H1 (cell line): Measurements from ENCODE around the gene APOC1. TPM values are rescaled to one million over a fixed set of nuclear protein-coding genes. Genes with fewer than 3 reads are reported as not detected.

ENCODE experiments used
- CTCF ChIA-PET: fragments of 300-600 bp; sonication (Branson Sonifier 250); formaldehyde crosslinking; loops from one replicate; lab custom pipeline; 2021; ENCODE audit not compliant: partially characterized antibody; lab: Charles Lee
- POLR2A ChIA-PET: fragments of 300-600 bp; sonication (Branson Sonifier 250); formaldehyde crosslinking; loops from one replicate; lab custom pipeline; 2021; ENCODE audit warnings: inconsistent platforms; ENCODE audit not compliant: partially characterized antibody; lab: Charles Lee
- DNase-seq, 2 experiments: peaks; one replicate each; pipeline versions ENCODE4 v3.0.0 to v3.0.0-alpha.2; 2010 to 2022; ENCODE audit warnings: low spot score in 2 of 2, low read depth in 1 of 2, mixed read lengths in 1 of 2
- FAIRE-seq: peaks from 2 replicates; lab custom pipeline; 2011; peaks lifted over from hg19 to GRCh38; lab: Jason Lieb, UNC
- H2AFZ ChIP-seq: 2 replicates; pipeline ENCODE4 v1.8.1; 2012; ENCODE audit warnings: low read length, inconsistent platforms
- H2AK5ac ChIP-seq: 2 replicates; pipeline ENCODE4 v1.6.1; 2013; ENCODE audit warnings: low read depth, low read length
- H2BK120ac ChIP-seq: replicated peaks from 2 replicates; pipeline ENCODE3; 2013; ENCODE audit warnings: low read depth, low read length, inconsistent platforms
- H2BK12ac ChIP-seq: 2 replicates; pipeline ENCODE4 v1.6.1; 2013; ENCODE audit warnings: low read depth, low read length
- H2BK15ac ChIP-seq: 2 replicates; pipeline ENCODE4 v1.6.1; 2013; ENCODE audit warnings: low read length
- H2BK20ac ChIP-seq: 2 replicates; pipeline ENCODE4 v1.6.1; 2013; ENCODE audit warnings: low read length
- H2BK5ac ChIP-seq: 2 replicates; pipeline ENCODE4 v1.6.1; 2013; ENCODE audit warnings: low read depth, low read length
- H3K14ac ChIP-seq: 2 replicates; pipeline ENCODE4 v1.6.1; 2013; ENCODE audit warnings: inconsistent platforms; ENCODE audit not compliant: insufficient read length
- H3K18ac ChIP-seq: 2 replicates; pipeline ENCODE4 v1.6.1; 2013; ENCODE audit warnings: low read length; ENCODE audit errors: extremely low read depth
- H3K23ac ChIP-seq: 2 replicates; pipeline ENCODE4 v1.6.1; 2013; ENCODE audit warnings: inconsistent platforms; ENCODE audit not compliant: insufficient read length
- H3K23me2 ChIP-seq: 2 replicates; pipeline ENCODE4 v1.6.1; 2013; ENCODE audit warnings: low read depth, low read length
- H3K27ac ChIP-seq: 2 replicates; pipeline ENCODE4 v1.6.1; 2011; ENCODE audit warnings: low read depth, low read length, inconsistent platforms
- H3K27me3 ChIP-seq, 4 experiments: replicated peaks in 1 of 4; 1 replicate in 1 of 4; 2 replicates in 3 of 4; pipeline versions ENCODE4 v1.6.1 to v1.8.1; 2011 to 2013; ENCODE audit warnings: low read length in 3 of 4, mild to moderate bottlenecking in 3 of 4, inconsistent platforms in 2 of 4, mixed read lengths in 2 of 4, moderate library complexity in 1 of 4; ENCODE audit not compliant: control insufficient read depth in 3 of 4, insufficient read depth in 3 of 4; ENCODE audit errors: extremely low read depth in 1 of 4
- H3K36me3 ChIP-seq, 4 experiments: 2 replicates each; pipeline versions ENCODE4 v1.6.1 to v1.8.1; 2011 to 2013; ENCODE audit warnings: mild to moderate bottlenecking in 4 of 4, low read length in 3 of 4, moderate library complexity in 2 of 4, control low read depth in 1 of 4, inconsistent platforms in 1 of 4; ENCODE audit not compliant: insufficient read depth in 4 of 4, control insufficient read depth in 2 of 4
- H3K4ac ChIP-seq: replicated peaks from 2 replicates; pipeline ENCODE3; 2013; ENCODE audit warnings: low read length, low read depth, mixed read lengths, inconsistent platforms; ENCODE audit not compliant: insufficient read length
- H3K4me1 ChIP-seq, 4 experiments: replicated peaks in 1 of 4; 1 replicate in 1 of 4; 2 replicates in 3 of 4; pipeline versions ENCODE4 v1.6.1 to v1.8.1; 2011 to 2013; ENCODE audit warnings: low read length in 3 of 4, inconsistent platforms in 2 of 4, mixed read lengths in 1 of 4; ENCODE audit not compliant: insufficient read depth in 4 of 4, control insufficient read depth in 3 of 4
- H3K4me2 ChIP-seq, 2 experiments: 2 replicates each; pipeline versions ENCODE4 v1.6.1 to v1.8.1; 2011 to 2013; ENCODE audit warnings: low read depth in 2 of 2, low read length in 2 of 2, control low read depth in 1 of 2, inconsistent platforms in 1 of 2, mild to moderate bottlenecking in 1 of 2; ENCODE audit not compliant: insufficient read depth in 1 of 2
- H3K4me3 ChIP-seq, 4 experiments: fragments of 200-600, 300-600 bp in 1 of 4; sonication (generic), shearing (Covaris generic), sonication (Bioruptor Twin) in 1 of 4; 2 replicates each; pipeline versions ENCODE4 v1.5.1 to v1.8.1; 2011 to 2016; ENCODE audit warnings: low read length in 4 of 4, low read depth in 3 of 4, control low read depth in 2 of 4, inconsistent platforms in 2 of 4, mild to moderate bottlenecking in 2 of 4, mixed read lengths in 1 of 4, moderate library complexity in 1 of 4; ENCODE audit not compliant: insufficient read depth in 2 of 4; ENCODE audit errors: extremely low read depth in 1 of 4
- H3K56ac ChIP-seq: replicated peaks from 2 replicates; pipeline ENCODE3; 2013; ENCODE audit warnings: low read depth, mild to moderate bottlenecking, mixed read lengths, low read length, inconsistent platforms; ENCODE audit not compliant: insufficient read length
- H3K79me1 ChIP-seq: 2 replicates; pipeline ENCODE4 v1.6.1; 2013; ENCODE audit warnings: low read depth, low read length, control low read depth
- H3K79me2 ChIP-seq, 2 experiments: 2 replicates each; pipeline versions ENCODE4 v1.6.1 to v1.8.1; 2012 to 2013; ENCODE audit warnings: low read length in 2 of 2, mild to moderate bottlenecking in 2 of 2, inconsistent platforms in 1 of 2; ENCODE audit not compliant: insufficient read depth in 2 of 2, control insufficient read depth in 1 of 2
- H3K9ac ChIP-seq, 4 experiments: replicated peaks in 1 of 4; 1 replicate in 1 of 4; 2 replicates in 3 of 4; pipeline versions ENCODE4 v1.6.1 to v1.8.1; 2011 to 2013; ENCODE audit warnings: low read depth in 3 of 4, low read length in 3 of 4, control low read depth in 2 of 4, mild to moderate bottlenecking in 2 of 4, moderate library complexity in 2 of 4, inconsistent platforms in 1 of 4; ENCODE audit errors: extremely low read depth in 1 of 4
- H3K9me3 ChIP-seq, 2 experiments: 2 replicates each; pipeline versions ENCODE4 v1.6.1 to v1.8.1; 2012 to 2013; ENCODE audit warnings: mild to moderate bottlenecking in 2 of 2, moderate library complexity in 2 of 2, control low read depth in 1 of 2, inconsistent platforms in 1 of 2, low read depth in 1 of 2, low read length in 1 of 2, mixed read lengths in 1 of 2; ENCODE audit not compliant: insufficient read depth in 2 of 2
- H4K20me1 ChIP-seq, 2 experiments: replicated peaks in 1 of 2; 2 replicates each; pipeline versions ENCODE3 to v1.8.1; 2011 to 2013; ENCODE audit warnings: inconsistent platforms in 2 of 2, low read length in 2 of 2, mild to moderate bottlenecking in 1 of 2; ENCODE audit not compliant: insufficient read depth in 2 of 2, control insufficient read depth in 1 of 2
- H4K5ac ChIP-seq: 2 replicates; pipeline ENCODE4 v1.6.1; 2013; ENCODE audit warnings: low read length, low read depth, mixed read lengths, inconsistent platforms; ENCODE audit not compliant: insufficient read length
- H4K8ac ChIP-seq: 2 replicates; pipeline ENCODE4 v1.8.0; 2013; ENCODE audit warnings: mild to moderate bottlenecking, moderate library complexity, low read length, inconsistent platforms; ENCODE audit not compliant: insufficient read depth; ENCODE audit errors: extremely low read depth
- H4K91ac ChIP-seq: replicated peaks from 2 replicates; pipeline ENCODE3; 2013; ENCODE audit warnings: low read length, mixed read lengths, inconsistent platforms; ENCODE audit not compliant: insufficient read length
- ASH2L ChIP-seq: fragments of 200-600, 300-600 bp; sonication (generic); IDR thresholded peaks from one replicate; pipeline ENCODE4 v1.7.1; 2017; ENCODE audit warnings: low read length
- CBX8 ChIP-seq: fragments of 300-800, 300-1000 bp; sonication (generic); IDR thresholded peaks from 2 replicates; pipeline ENCODE4 v1.7.1; 2016; ENCODE audit warnings: low read depth, low read length, borderline replicate concordance
- CREB1 ChIP-seq: IDR thresholded peaks from 2 replicates; pipeline ENCODE4 v1.6.1; 2012; ENCODE audit warnings: inconsistent platforms
- POU5F1 ChIP-seq: IDR thresholded peaks from 2 replicates; pipeline ENCODE4 v1.6.1; 2011; ENCODE audit warnings: low read depth, mild to moderate bottlenecking, low read length, moderate library complexity
- RAD21 ChIP-seq, 2 experiments: IDR thresholded peaks in 1 of 2; conservative IDR thresholded peaks in 1 of 2; 2 replicates each; pipeline ENCODE4 v1.6.1; 2011; ENCODE audit warnings: low read depth in 2 of 2, low read length in 2 of 2, improper control_type of control experiment in 1 of 2, inconsistent platforms in 1 of 2, mild to moderate bottlenecking in 1 of 2, moderate library complexity in 1 of 2
- SIN3A ChIP-seq, 2 experiments: IDR thresholded peaks in 1 of 2; conservative IDR thresholded peaks in 1 of 2; 2 replicates each; pipeline ENCODE4 v1.6.1; 2011 to 2012; ENCODE audit warnings: low read length in 2 of 2, improper control_type of control experiment in 1 of 2, low read depth in 1 of 2, mild to moderate bottlenecking in 1 of 2
- SRF ChIP-seq: IDR thresholded peaks from 2 replicates; pipeline ENCODE4 v1.6.1; 2011; ENCODE audit warnings: mild to moderate bottlenecking, low read depth, low read length, moderate library complexity
- TAF1 ChIP-seq: IDR thresholded peaks from 2 replicates; pipeline ENCODE4 v1.6.1; 2011; ENCODE audit warnings: mild to moderate bottlenecking, low read depth, low read length
- TBP ChIP-seq: IDR thresholded peaks from 2 replicates; pipeline ENCODE4 v1.6.1; 2011; ENCODE audit warnings: low read depth, low read length, improper control_type of control experiment
- WGBS, 2 experiments: shearing (Covaris generic) in 1 of 2; methylation state at CpG; one replicate each; pipeline versions ENCODE4 v1.1.6 to v1.1.7; 2013 to 2015; ENCODE audit warnings: low lambda C conversion rate in 2 of 2, mixed read lengths in 2 of 2, inconsistent platforms in 1 of 2, low coverage in 1 of 2, missing lambda C conversion rate in 1 of 2; ENCODE audit not compliant: insufficient replicate concordance in 2 of 2, insufficient coverage in 1 of 2, insufficient read length in 1 of 2; ENCODE audit errors: extremely low coverage in 1 of 2, missing lambda C conversion rate in 1 of 2; 5-methylcytosine and 5-hydroxymethylcytosine counted together
- polyA plus RNA-seq, 7 experiments: library from polyadenylated mRNA; depleted of rRNA in 3 of 7; stranded (reverse) in 5 of 7; unstranded in 2 of 7; fragments of >200 nt in 5 of 7; fragments of 200-250 nt in 2 of 7; gene quantifications; 1 replicate in 5 of 7; 2 replicates in 1 of 7; 4 replicates in 1 of 7; pipeline versions ENCODE4 v1.2.1 to v1.2.3, GENCODE V29; 2011 to 2013; ENCODE audit warnings: missing spikeins in 2 of 7, mixed read lengths in 2 of 7
- total RNA-seq: library from RNA; stranded (reverse); fragmentation: NEBNext Ultra II Directional; extraction: Animal tissue kit (Norgen Biotek cat#: 25700); gene quantifications from 2 replicates; pipeline ENCODE4 v1.2.1, GENCODE V29; 2021
- TF ChIP-seq, protein P1 (sequence below), 3 experiments: IDR thresholded peaks; 1 replicate in 2 of 3; 2 replicates in 1 of 3; pipeline versions ENCODE4 v1.5.1 to v1.6.1; 2011; ENCODE audit warnings: low read length in 3 of 3, mild to moderate bottlenecking in 3 of 3, inconsistent platforms in 2 of 3, low read depth in 1 of 3, moderate library complexity in 1 of 3; ENCODE audit not compliant: insufficient read depth in 1 of 3; ENCODE audit errors: control extremely low read depth in 1 of 3

APOC1 gene
- total and polyA plus RNA-seq, 2 of the 8 experiments (the other 6 are each of a cell fraction or from before 2014, with no cell fraction given): 55.8 to 78.2 TPM

DNA sequence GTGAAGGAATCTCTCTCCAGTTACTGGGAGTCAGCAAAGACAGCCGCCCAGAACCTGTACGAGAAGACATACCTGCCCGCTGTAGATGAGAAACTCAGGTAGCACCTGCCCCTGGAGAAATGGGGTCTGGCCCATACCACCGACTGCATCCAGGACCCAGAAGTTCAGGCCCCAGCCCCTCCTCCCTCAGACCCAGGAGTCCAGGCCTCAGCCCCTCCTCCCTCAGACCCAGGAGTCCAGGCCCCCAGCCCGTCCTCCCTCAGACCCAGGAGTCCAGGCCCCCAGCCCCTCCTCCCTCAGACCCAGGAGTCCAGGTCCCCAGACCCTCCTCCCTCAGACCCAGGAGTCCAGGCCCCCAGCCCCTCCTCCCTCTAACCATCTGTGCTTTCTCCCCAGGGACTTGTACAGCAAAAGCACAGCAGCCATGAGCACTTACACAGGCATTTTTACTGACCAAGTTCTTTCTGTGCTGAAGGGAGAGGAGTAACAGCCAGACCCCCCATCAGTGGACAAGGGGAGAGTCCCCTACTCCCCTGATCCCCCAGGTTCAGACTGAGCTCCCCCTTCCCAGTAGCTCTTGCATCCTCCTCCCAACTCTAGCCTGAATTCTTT is 34.5 kb downstream of the APOC1 start:
- Histone ChIP-seq H3K23ac (no peak overlapping the region), H3K4me3 (no peak overlapping the region), H3K27ac (no peak overlapping the region), H2AK5ac (no peak overlapping the region), H3K18ac (no peak overlapping the region), H4K91ac (no peak overlapping the region), H2BK5ac (no peak overlapping the region), H3K14ac (no peak overlapping the region), H4K8ac (no peak overlapping the region), H3K79me1 (no peaks in the 10 kb centered on the region), H3K23me2 (no peaks in the 10 kb centered on the region), H3K56ac (no peak overlapping the region), H3K4me2 (no peak overlapping the region), H3K4ac (no peak overlapping the region), H3K9me3 (no peaks in the 10 kb centered on the region), H2BK15ac (no peak overlapping the region), H2BK20ac (no peak overlapping the region), H3K27me3 (no peaks in the 10 kb centered on the region), H3K36me3 (no peaks in the 10 kb centered on the region), H3K9ac (no peak overlapping the region), H4K5ac (no peak overlapping the region), H3K79me2 (peaks cover 0 to 3% of the 10 kb centered on the region in 2 experiments; a peak in 1 of 4 replicates), H4K20me1 (peaks cover 0 to 2% of the 10 kb centered on the region in 2 experiments), H2BK120ac (no peak overlapping the region), H3K4me1 (no peaks in the 10 kb centered on the region; a peak in 1 of 7 replicates), H2BK12ac (no peak overlapping the region), H2AFZ (no peak overlapping the region)
- ChIA-PET CTCF (interaction anchor here (0.5 to 8.3 kb wide), 5 partner anchors 9 to 1172 kb away, joined by 3 to 201 read pairs (median 3); partner anchors contain the start of gene APOE), POLR2A (interaction anchor here (0.8 to 11.6 kb wide), 6 partner anchors 12 to 44 kb away, joined by 3 to 121 read pairs (median 3); partner anchors contain the start of gene APOE)
- no peak for FAIRE-seq
- DNase-seq: no peak
- 100% methylated on average over 3 of the region's 5 CpGs; no CpG with 5 or more reads in 1 of the 2 experiments for WGBS, 2 experiments
- TF ChIP-seq CBX8 (no peak), SIN3A (conservative IDR thresholded peaks at IDR 0.05 in 1 of 2, IDR thresholded peaks at IDR 0.05 in 1 of 2; ENCODE audit: low read depth in 1 of 2, low read length in 2 of 2) (no peak), ASH2L (no peak), CREB1 (no peak), TAF1 (no peak), SRF (no peak), POU5F1 (no peak), RAD21 (IDR thresholded peaks at IDR 0.05 in 1 of 2, conservative IDR thresholded peaks at IDR 0.05 in 1 of 2; ENCODE audit: low read depth in 2 of 2, low read length in 2 of 2) (no peak), TBP (no peak)
- TF ChIP-seq, protein P1, sequence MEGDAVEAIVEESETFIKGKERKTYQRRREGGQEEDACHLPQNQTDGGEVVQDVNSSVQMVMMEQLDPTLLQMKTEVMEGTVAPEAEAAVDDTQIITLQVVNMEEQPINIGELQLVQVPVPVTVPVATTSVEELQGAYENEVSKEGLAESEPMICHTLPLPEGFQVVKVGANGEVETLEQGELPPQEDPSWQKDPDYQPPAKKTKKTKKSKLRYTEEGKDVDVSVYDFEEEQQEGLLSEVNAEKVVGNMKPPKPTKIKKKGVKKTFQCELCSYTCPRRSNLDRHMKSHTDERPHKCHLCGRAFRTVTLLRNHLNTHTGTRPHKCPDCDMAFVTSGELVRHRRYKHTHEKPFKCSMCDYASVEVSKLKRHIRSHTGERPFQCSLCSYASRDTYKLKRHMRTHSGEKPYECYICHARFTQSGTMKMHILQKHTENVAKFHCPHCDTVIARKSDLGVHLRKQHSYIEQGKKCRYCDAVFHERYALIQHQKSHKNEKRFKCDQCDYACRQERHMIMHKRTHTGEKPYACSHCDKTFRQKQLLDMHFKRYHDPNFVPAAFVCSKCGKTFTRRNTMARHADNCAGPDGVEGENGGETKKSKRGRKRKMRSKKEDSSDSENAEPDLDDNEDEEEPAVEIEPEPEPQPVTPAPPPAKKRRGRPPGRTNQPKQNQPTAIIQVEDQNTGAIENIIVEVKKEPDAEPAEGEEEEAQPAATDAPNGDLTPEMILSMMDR (IDR thresholded peaks at IDR 0.05; ENCODE audit: control extremely low read depth in 1 of 3, insufficient read depth in 1 of 3, low read depth in 1 of 3, low read length in 3 of 3): no peak
